A549 (cell line): ENCODE measurements around the gene SH3PXD2A.

Experiments
- CTCF ChIP-seq: fragments of >200 bp; sonication (Bioruptor Twin); formaldehyde crosslinking; IDR thresholded peaks from 3 replicates; pipeline ENCODE4 v1.5.1; 2016
- E2F6 ChIP-seq: IDR thresholded peaks from 2 replicates; pipeline ENCODE4 v1.6.1; 2012; ENCODE audit warnings: low read depth, borderline replicate concordance
- EP300 ChIP-seq, 2 experiments: fragments of >200 bp; sonication (Bioruptor Twin); formaldehyde crosslinking; IDR thresholded peaks; 2 replicates in 1 of 2; 3 replicates in 1 of 2; pipeline ENCODE4 v1.6.1; 2016 to 2017
- RCOR1 ChIP-seq: fragments of 150-350 bp; IDR thresholded peaks from 2 replicates; pipeline ENCODE4 v1.6.1; 2014; ENCODE audit warnings: antibody characterized with exemption, low read length, low read depth
- USF2 ChIP-seq: fragments of 450-650 bp; IDR thresholded peaks from 2 replicates; pipeline ENCODE4 v1.6.1; 2014; ENCODE audit warnings: antibody characterized with exemption

GRCh38 chr10:103748020-103748419 lies 107.4 kb downstream of the SH3PXD2A start:
- TF ChIP-seq CTCF (no peak), EP300 (IDR thresholded peaks at IDR 0.05) (no peak), E2F6 (no peak), RCOR1 (no peak), USF2 (no peak)
